Astrocyte of the spinal cord (primary cell): ENCODE data around the gene NOSTRIN.

Experiments
- DNase-seq: peaks from one replicate; pipeline ENCODE4 v3.0.0; 2011; ENCODE audit warnings: low read depth, low spot score
- H3K4me3 ChIP-seq: 2 replicates; pipeline ENCODE4 v1.5.1; 2011; ENCODE audit warnings: low read depth, mild to moderate bottlenecking, low read length, moderate library complexity
- CTCF ChIP-seq: IDR thresholded peaks from 2 replicates; pipeline ENCODE4 v1.5.1; 2012; ENCODE audit warnings: low read depth, mild to moderate bottlenecking, low read length, inconsistent platforms
- in situ Hi-C: cut with HindIII; loops from 2 replicates; pipeline ENCODE4 v1.10.0; 2017; ENCODE audit warnings: low sequenced_read_pairs

The NOSTRIN gene

GRCh38 chr2:168830958-168831357, 28.5 kb downstream of the NOSTRIN start:
- no peak for TF ChIP-seq CTCF
- DNase-seq: no peak
- no peak overlapping the region for H3K4me3 ChIP-seq
- in situ Hi-C loops: no loop called here

- TF ChIP-seq CTCF: no peak
- DNase-seq: no peak
- in situ Hi-C loops: no loop called here
- H3K4me3 ChIP-seq: no peak overlapping the region
Measured at GRCh38 chr2:168831662-168832061, 29.2 kb downstream of the NOSTRIN start.

- TF ChIP-seq CTCF: no peak
- DNase-seq: no peak
- in situ Hi-C loops: no loop called here
Measured at GRCh38 chr2:168835969-168836368, 33.5 kb downstream of the NOSTRIN start.

GRCh38 chr2:168841445-168841844, 39.0 kb downstream of the NOSTRIN start:
- TF ChIP-seq CTCF: no peak
- no peak for DNase-seq
- H3K4me3 ChIP-seq: no peak overlapping the region
- in situ Hi-C loops: no loop called here

More at GRCh38 chr2:168835969-168836368, 33.5 kb downstream of the NOSTRIN start:
- no peak overlapping the region for H3K4me3 ChIP-seq

GRCh38 chr2:168843253-168843652, 40.8 kb downstream of the NOSTRIN start:
- in situ Hi-C loops: no loop called here

GRCh38 chr2:168848225-168848624, 45.8 kb downstream of the NOSTRIN start:
- in situ Hi-C loops: no loop called here
- H3K4me3 ChIP-seq: no peak overlapping the region
- TF ChIP-seq CTCF: no peak
- DNase-seq: no peak

More at GRCh38 chr2:168843253-168843652, 40.8 kb downstream of the NOSTRIN start:
- H3K4me3 ChIP-seq: no peak overlapping the region
- TF ChIP-seq CTCF: no peak
- DNase-seq: no peak

GRCh38 chr2:168849610-168850009, 47.2 kb downstream of the NOSTRIN start:
- in situ Hi-C loops: no loop called here
- H3K4me3 ChIP-seq: no peak overlapping the region
- peak; percentile 4 for TF ChIP-seq CTCF
- peak; percentile 28 for DNase-seq
